AG10803 (cell line): Measurements from ENCODE around the gene GID8.

Experiments
- DNase-seq: peaks from one replicate; pipeline ENCODE4 v3.0.0; 2010; ENCODE audit warnings: low read depth
- H3K4me3 ChIP-seq: 2 replicates; pipeline ENCODE4 v1.5.1; 2011; ENCODE audit warnings: mild to moderate bottlenecking, low read length, control low read depth
- CTCF ChIP-seq: conservative IDR thresholded peaks from 2 replicates; pipeline ENCODE4 v1.5.1; 2011; ENCODE audit warnings: mild to moderate bottlenecking, low read length, control low read depth, inconsistent platforms

The GID8 gene

GRCh38 chr20:62952968-62953838, 15.3 kb downstream of the GID8 start:
- no peak for TF ChIP-seq CTCF
- peak overlapping the region; percentile 69 for H3K4me3 ChIP-seq
- peak; percentile 25 for DNase-seq

- DNase-seq, result peak; percentile 72
- H3K4me3 ChIP-seq, result peak overlapping the region; percentile 69
- no peak for TF ChIP-seq CTCF
These were observed 16.1 kb downstream of the GID8 start for GRCh38 chr20:62953839-62954703.

- no peak overlapping the region for H3K4me3 ChIP-seq
- no peak for DNase-seq
- TF ChIP-seq CTCF, result no peak
These were observed 17.8 kb downstream of the GID8 start for GRCh38 chr20:62955519-62956386.

- no peak for DNase-seq
- H3K4me3 ChIP-seq, result no peak overlapping the region
- TF ChIP-seq CTCF, result no peak
These were observed 18.6 kb downstream of the GID8 start for GRCh38 chr20:62956387-62957135.

- no peak for TF ChIP-seq CTCF
- no peak overlapping the region for H3K4me3 ChIP-seq
- no peak for DNase-seq
These were observed 19.5 kb downstream of the GID8 start for GRCh38 chr20:62957136-62958117.
